Ammon's horn (tissue), 1 donor: Measurements from ENCODE around the gene SLC25A47.
"Not testable (repeated sequence)": the region's sequence is repeated elsewhere in the genome, so short reads cannot be mapped to it uniquely, and the experiment has no call there.

Source experiments
- DNase-seq: peaks from one replicate; pipeline ENCODE4 v3.0.0-alpha.2; 2016; ENCODE audit warnings: low spot score

Gene SLC25A47

GRCh38 chr14:100289916-100290606 is 33.1 kb upstream of the SLC25A47 start:
- no peak for DNase-seq

DNA sequence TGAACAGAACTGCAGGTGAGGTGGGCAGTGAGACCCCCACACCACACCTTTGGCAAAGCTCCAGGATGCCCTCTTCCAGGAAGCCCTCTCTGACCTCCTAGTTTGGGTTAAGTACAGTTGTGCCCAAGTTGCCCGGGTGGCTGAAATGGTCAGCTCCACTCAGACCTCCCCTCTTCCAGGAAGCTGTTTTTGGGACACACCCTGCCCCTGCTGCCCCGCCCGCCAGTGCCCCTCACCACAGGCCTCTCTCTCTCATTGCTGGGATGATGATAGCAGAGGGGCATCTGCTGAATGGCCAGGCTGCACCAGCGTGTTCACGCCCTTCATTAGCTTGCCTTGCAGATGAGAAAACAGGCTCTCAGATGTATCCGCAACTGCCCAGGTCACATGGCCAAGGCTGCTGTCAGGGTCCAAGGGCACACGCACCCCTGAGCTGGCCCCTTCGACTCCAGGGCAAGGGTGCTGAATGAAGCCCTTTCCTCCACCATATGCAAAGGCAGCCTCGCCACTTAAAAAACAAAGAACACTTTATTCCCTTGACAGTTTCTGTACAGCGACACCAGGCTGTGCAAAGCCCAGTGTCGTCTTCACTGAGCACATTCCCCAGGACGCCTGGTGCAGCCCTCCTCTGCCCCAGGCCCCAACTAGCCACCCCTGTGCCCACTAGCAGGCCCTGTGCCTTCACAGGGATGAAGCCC is 32.4 kb upstream of the SLC25A47 start:
- no peak for DNase-seq

GRCh38 chr14:100291305-100292075 is 31.6 kb upstream of the SLC25A47 start:
- no peak for DNase-seq

GRCh38 chr14:100292301-100292775 is 30.8 kb upstream of the SLC25A47 start:
- DNase-seq, result no peak

- no peak for DNase-seq
Observed at GRCh38 chr14:100292776-100293461, 30.2 kb upstream of the SLC25A47 start.

DNA sequence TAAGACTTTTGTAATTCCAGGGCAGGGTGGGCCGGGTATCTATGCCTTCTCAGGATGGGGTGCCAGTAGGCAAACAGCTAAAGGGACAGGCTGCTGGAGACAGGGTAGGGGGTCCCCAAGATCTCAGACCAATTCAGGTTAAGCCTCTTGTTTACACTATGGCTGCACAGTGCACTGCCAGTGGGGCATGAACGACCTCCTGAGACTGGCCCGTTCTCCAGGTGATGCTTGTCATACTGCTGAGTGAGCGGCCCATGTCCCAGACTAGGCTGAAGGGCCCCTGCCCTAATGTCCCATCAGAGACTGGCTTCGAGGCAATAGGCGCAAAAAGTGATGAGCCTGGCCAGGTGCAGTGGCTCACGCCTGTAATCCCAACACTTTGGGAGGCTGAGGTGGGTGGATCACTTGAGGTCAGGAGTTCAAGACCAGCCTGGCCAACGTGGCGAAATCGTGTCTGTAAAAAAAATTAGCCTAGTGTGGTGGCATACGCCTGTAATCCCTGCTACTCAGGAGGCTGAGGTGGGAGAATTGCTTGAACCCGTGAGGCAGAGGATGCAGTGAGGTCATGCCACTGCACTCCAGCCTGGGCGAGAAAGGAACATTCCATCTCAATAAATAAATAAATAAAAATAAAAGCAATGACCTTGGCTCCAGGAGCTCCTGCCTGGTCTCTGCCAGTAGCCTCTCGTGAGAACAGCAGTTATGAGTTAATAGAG is 29.5 kb upstream of the SLC25A47 start:
- DNase-seq, result no peak

GRCh38 chr14:100294213-100294962 is 28.8 kb upstream of the SLC25A47 start:
- no peak for DNase-seq

GRCh38 chr14:100294963-100295330 is 28.2 kb upstream of the SLC25A47 start:
- no peak for DNase-seq

DNA sequence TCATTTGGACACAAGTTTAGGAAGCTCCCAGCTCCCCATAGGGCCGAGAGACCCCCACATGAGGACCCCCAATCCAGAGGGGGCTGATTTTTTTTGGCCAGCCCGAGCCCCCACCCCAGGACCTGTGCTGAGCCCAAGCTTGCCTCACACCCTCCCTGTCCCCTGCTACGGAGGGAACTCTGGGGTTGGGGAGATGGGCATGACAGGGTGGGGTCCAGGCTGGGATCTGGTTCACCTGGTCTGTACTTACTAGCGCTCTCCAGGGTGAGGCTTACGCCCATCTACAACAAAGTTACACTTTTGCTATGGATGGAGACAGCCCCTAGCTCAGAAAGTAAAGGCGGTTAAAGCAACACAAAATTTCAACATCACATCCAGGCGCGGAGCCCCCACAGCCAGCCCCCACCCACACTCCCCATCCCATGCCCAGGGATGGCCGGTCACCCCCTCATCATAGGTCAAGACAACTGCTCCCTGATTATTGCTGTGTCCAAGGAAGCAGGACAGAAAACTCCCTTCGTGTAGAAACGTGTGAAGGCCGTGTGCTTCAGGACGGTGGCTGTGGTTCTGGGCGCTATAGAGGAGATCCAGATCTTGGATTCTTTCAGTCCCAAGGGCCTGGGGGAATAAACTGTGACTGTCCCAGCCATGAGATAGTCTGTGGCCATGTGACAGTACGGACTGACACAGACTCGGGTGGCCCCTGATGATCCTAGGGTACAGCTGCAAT is 27.6 kb upstream of the SLC25A47 start:
- no peak for DNase-seq

GRCh38 chr14:100296106-100296651 is 27.0 kb upstream of the SLC25A47 start:
- no peak for DNase-seq

DNA sequence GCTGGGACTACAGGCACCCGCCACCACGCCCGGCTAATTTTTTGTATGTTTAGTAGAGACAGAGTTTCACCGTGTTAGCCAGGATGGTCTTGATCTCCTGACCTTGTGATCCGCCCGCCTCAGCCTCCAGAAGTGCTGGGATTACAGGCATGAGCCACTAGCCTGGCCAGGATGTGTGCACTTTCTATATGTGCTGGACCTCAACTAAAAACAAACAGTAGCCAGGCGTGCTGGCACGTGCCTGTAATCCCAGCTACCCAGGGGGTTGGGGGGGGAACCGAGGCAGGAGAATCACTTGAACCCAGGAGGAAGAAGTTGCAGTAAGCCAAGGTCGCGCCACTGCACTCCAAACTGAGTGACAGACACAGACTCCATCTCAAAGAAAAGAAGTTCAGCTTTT is 26.4 kb upstream of the SLC25A47 start:
- DNase-seq, result not testable (repeated sequence)

- peak; percentile 90 for DNase-seq
Observed at GRCh38 chr14:100297320-100298300, 25.5 kb upstream of the SLC25A47 start.

GRCh38 chr14:100298551-100299237 is 24.4 kb upstream of the SLC25A47 start:
- DNase-seq, result no peak

- no peak for DNase-seq
Observed at GRCh38 chr14:100299238-100299560, 23.9 kb upstream of the SLC25A47 start.

DNA sequence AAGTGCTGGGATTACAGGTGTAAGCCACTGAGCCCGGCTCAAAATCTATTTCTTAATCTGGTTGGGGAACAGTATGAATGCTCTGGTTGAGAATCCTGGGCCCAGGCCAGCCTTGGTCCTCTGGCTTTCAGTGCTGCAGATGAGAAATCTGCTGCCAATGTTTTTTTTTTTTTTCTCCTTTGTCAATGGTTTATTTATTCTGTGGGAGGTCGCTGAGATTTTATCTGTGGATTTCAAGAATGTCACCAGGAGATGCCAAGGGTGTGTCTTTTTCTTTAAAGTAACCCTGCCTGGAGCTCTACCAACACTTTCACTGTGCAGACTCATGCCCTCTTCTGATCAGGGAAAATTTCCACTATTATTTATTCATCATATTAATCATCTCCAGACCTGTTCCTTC is 20.5 kb upstream of the SLC25A47 start:
- no peak for DNase-seq

GRCh38 chr14:100303179-100303578 is 20.0 kb upstream of the SLC25A47 start:
- DNase-seq, result no peak

DNA sequence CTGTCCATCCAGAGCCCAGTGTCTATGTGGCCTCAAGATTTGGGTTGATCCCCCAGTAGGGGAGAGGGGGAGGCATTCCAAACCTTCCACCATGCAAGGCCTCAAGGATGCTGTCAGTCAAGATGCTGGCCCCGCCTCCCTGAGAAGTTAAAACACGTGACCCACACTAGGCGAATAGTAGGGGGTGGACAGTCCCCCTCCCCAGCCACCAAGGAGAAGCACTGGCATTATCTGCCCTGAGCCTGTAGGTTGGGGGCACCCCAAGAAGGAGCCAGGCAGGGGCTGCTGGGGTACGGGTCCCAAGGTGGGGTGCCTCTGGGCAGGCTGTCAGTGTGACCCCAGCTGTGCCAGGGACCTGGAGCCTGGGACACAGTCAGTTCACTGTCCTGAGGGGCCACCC is 19.2 kb upstream of the SLC25A47 start:
- DNase-seq, result no peak

DNA sequence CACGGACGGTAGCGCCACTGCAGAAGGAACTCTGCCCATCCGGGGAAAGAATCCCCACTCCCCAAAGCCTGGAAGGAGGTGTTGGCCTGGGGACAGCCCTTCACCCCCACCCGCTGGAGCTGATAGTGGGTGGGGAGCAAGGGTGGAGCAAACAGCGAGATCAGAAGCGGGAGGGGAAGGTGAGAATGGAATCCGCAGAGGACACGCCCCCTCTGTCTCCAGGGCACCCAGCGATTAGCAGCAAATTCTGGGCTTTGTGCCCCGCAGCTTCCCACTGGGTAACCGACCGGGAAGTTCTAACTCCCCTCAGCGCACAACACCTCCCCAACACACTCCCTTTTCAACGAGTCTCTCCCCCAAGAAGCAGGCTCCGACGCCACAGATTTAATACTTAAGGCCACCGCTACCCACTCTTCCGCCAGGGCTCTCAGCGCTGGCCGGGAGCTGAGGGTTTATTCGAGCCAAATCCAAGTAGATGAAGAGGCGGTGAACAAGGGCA is 18.3 kb upstream of the SLC25A47 start:
- peak; percentile 79 for DNase-seq
